ENCODE data around the gene KLHL35. TPM values are rescaled to one million over a fixed set of nuclear protein-coding genes. Genes with fewer than 3 reads are reported as not detected.
A peak's percentile ranks its signal among the peaks of the same experiment; 100 is the strongest.

Gene KLHL35
- total and polyA plus RNA-seq, 5 donors from 2014 or later: 0.31 to 0.78 (median 0.48) TPM; not detected in 1

GRCh38 chr11:75435571-75435925 is 2.5 kb upstream of the KLHL35 start:
- Mint-ChIP-seq H3K27me3 (peaks cover 23% of the 10 kb centered on the region), H3K4me3 (no peak overlapping the region), H3K36me3 (peaks cover 18% of the 10 kb centered on the region), H3K9me3 (peaks cover 0 to 2% (median 0%) of the 10 kb centered on the region in 7 donors), H3K4me1 (peaks cover 0 to 14% (median 8%) of the 10 kb centered on the region in 4 donors), H3K27ac (no peak overlapping the region)
- Histone ChIP-seq H3K9me3 (ENCODE audit: control insufficient read depth in 2 of 2, low read length in 2 of 2) (no peaks in the 10 kb centered on the region), H3K27me3 (ENCODE audit: control insufficient read depth, insufficient read depth, low read length) (peaks cover 5% of the 10 kb centered on the region), H3K4me3 (ENCODE audit: low read depth, low read length) (no peak overlapping the region), H3K27ac (ENCODE audit: insufficient read depth, low read length, poor library complexity, severe bottlenecking) (no peak overlapping the region), H3K4me1 (ENCODE audit: control insufficient read depth, insufficient read depth, low read length, poor library complexity, severe bottlenecking) (peaks cover 5% of the 10 kb centered on the region), H3K36me3 (ENCODE audit: control insufficient read depth, insufficient read depth, low read length) (peaks cover 7% of the 10 kb centered on the region)
- no peak for ATAC-seq (ENCODE audit: low read depth in 2 of 2)
- DNase-seq: no peak

- Histone ChIP-seq H3K4me3 (ENCODE audit: low read depth, low read length) (no peak overlapping the region), H3K27ac (ENCODE audit: insufficient read depth, low read length, poor library complexity, severe bottlenecking) (no peak overlapping the region), H3K36me3 (ENCODE audit: control insufficient read depth, insufficient read depth, low read length) (peaks cover 7% of the 10 kb centered on the region), H3K9me3 (ENCODE audit: control insufficient read depth in 2 of 2, low read length in 2 of 2) (no peaks in the 10 kb centered on the region), H3K4me1 (ENCODE audit: control insufficient read depth, insufficient read depth, low read length, poor library complexity, severe bottlenecking) (peaks cover 8% of the 10 kb centered on the region), H3K27me3 (ENCODE audit: control insufficient read depth, insufficient read depth, low read length) (peaks cover 5% of the 10 kb centered on the region)
- peaks cover 0 to 2% (median 0%) of the 10 kb centered on the region in 7 donors for H3K9me3 Mint-ChIP-seq
- ATAC-seq (ENCODE audit: low read depth in 2 of 2) (no peak), DNase-seq (no peak)
- H3K36me3 Mint-ChIP-seq: peaks cover 18% of the 10 kb centered on the region
- peaks cover 25% of the 10 kb centered on the region for H3K27me3 Mint-ChIP-seq
- no peak overlapping the region for H3K27ac Mint-ChIP-seq
- H3K4me3 Mint-ChIP-seq: no peak overlapping the region
- H3K4me1 Mint-ChIP-seq: peaks cover 0 to 15% (median 9%) of the 10 kb centered on the region in 4 donors
Measured at GRCh38 chr11:75434886-75435570, 2.0 kb upstream of the KLHL35 start.

GRCh38 chr11:75434051-75434450 is 1.0 kb upstream of the KLHL35 start:
- Mint-ChIP-seq H3K4me3 (no peak overlapping the region), H3K36me3 (peaks cover 18% of the 10 kb centered on the region), H3K9me3 (peaks cover 0 to 4% (median 2%) of the 10 kb centered on the region in 7 donors), H3K27me3 (peaks cover 29% of the 10 kb centered on the region), H3K27ac (no peak overlapping the region), H3K4me1 (peaks cover 0 to 20% (median 13%) of the 10 kb centered on the region in 4 donors)
- Histone ChIP-seq H3K27me3 (ENCODE audit: control insufficient read depth, insufficient read depth, low read length) (peaks cover 8% of the 10 kb centered on the region), H3K9me3 (ENCODE audit: control insufficient read depth in 2 of 2, low read length in 2 of 2) (peaks cover 0 to 6% of the 10 kb centered on the region in 2 experiments), H3K36me3 (ENCODE audit: control insufficient read depth, insufficient read depth, low read length) (peaks cover 7% of the 10 kb centered on the region), H3K4me1 (ENCODE audit: control insufficient read depth, insufficient read depth, low read length, poor library complexity, severe bottlenecking) (peaks cover 12% of the 10 kb centered on the region), H3K4me3 (ENCODE audit: low read depth, low read length) (no peak overlapping the region), H3K27ac (ENCODE audit: insufficient read depth, low read length, poor library complexity, severe bottlenecking) (no peak overlapping the region)
- no peak for DNase-seq
- no peak for ATAC-seq (ENCODE audit: low read depth in 2 of 2)

GRCh38 chr11:75433443-75433842 is 440 bp upstream of the KLHL35 start:
- H3K27ac ChIP-seq (ENCODE audit: insufficient read depth, low read length, poor library complexity, severe bottlenecking): no peak overlapping the region
- peaks cover 0 to 25% (median 14%) of the 10 kb centered on the region in 4 donors for H3K4me1 Mint-ChIP-seq
- no peak overlapping the region for H3K27ac Mint-ChIP-seq
- peaks cover 0 to 7% of the 10 kb centered on the region in 2 experiments for H3K9me3 ChIP-seq (ENCODE audit: control insufficient read depth in 2 of 2, low read length in 2 of 2)
- ATAC-seq (ENCODE audit: low read depth in 2 of 2) (no peak), DNase-seq (no peak)
- peaks cover 12% of the 10 kb centered on the region for H3K4me1 ChIP-seq (ENCODE audit: control insufficient read depth, insufficient read depth, low read length, poor library complexity, severe bottlenecking)
- peaks cover 12% of the 10 kb centered on the region for H3K27me3 ChIP-seq (ENCODE audit: control insufficient read depth, insufficient read depth, low read length)
- peaks cover 7% of the 10 kb centered on the region for H3K36me3 ChIP-seq (ENCODE audit: control insufficient read depth, insufficient read depth, low read length)
- H3K4me3 ChIP-seq (ENCODE audit: low read depth, low read length): no peak overlapping the region
- peaks cover 35% of the 10 kb centered on the region for H3K27me3 Mint-ChIP-seq
- H3K9me3 Mint-ChIP-seq: peaks cover 0 to 4% (median 2%) of the 10 kb centered on the region in 7 donors
- H3K36me3 Mint-ChIP-seq: peaks cover 13% of the 10 kb centered on the region
- H3K4me3 Mint-ChIP-seq: peak overlapping the region in 1 of 4 donors; percentile 77

GRCh38 chr11:75431533-75432525 is 1.2 kb downstream of the KLHL35 start:
- Histone ChIP-seq H3K4me3 (ENCODE audit: low read depth, low read length) (no peak overlapping the region), H3K27ac (ENCODE audit: insufficient read depth, low read length, poor library complexity, severe bottlenecking) (no peak overlapping the region), H3K9me3 (ENCODE audit: control insufficient read depth in 2 of 2, low read length in 2 of 2) (peaks cover 0 to 7% of the 10 kb centered on the region in 2 experiments), H3K4me1 (ENCODE audit: control insufficient read depth, insufficient read depth, low read length, poor library complexity, severe bottlenecking) (peaks cover 12% of the 10 kb centered on the region), H3K36me3 (ENCODE audit: control insufficient read depth, insufficient read depth, low read length) (peaks cover 7% of the 10 kb centered on the region), H3K27me3 (ENCODE audit: control insufficient read depth, insufficient read depth, low read length) (peaks cover 12% of the 10 kb centered on the region)
- ATAC-seq (ENCODE audit: low read depth in 2 of 2) (no peak), DNase-seq (no peak)
- Mint-ChIP-seq H3K4me3 (peak overlapping the region; percentile 81 to 90 (median 87)), H3K4me1 (peaks cover 0 to 29% (median 17%) of the 10 kb centered on the region in 4 donors), H3K36me3 (peaks cover 12% of the 10 kb centered on the region), H3K27ac (no peak overlapping the region), H3K9me3 (peaks cover 0 to 4% (median 2%) of the 10 kb centered on the region in 7 donors), H3K27me3 (peaks cover 45% of the 10 kb centered on the region)

- peaks cover 0 to 4% (median 2%) of the 10 kb centered on the region in 7 donors for H3K9me3 Mint-ChIP-seq
- H3K4me1 Mint-ChIP-seq: peaks cover 0 to 29% (median 17%) of the 10 kb centered on the region in 4 donors
- Histone ChIP-seq H3K9me3 (ENCODE audit: control insufficient read depth in 2 of 2, low read length in 2 of 2) (peaks cover 0 to 7% of the 10 kb centered on the region in 2 experiments), H3K4me1 (ENCODE audit: control insufficient read depth, insufficient read depth, low read length, poor library complexity, severe bottlenecking) (peaks cover 12% of the 10 kb centered on the region), H3K27me3 (ENCODE audit: control insufficient read depth, insufficient read depth, low read length) (peaks cover 12% of the 10 kb centered on the region), H3K36me3 (ENCODE audit: control insufficient read depth, insufficient read depth, low read length) (peaks cover 7% of the 10 kb centered on the region), H3K27ac (ENCODE audit: insufficient read depth, low read length, poor library complexity, severe bottlenecking) (no peak overlapping the region), H3K4me3 (ENCODE audit: low read depth, low read length) (peak overlapping the region; percentile 44)
- peak overlapping the region in 2 of 3 donors; percentile 65 for H3K27ac Mint-ChIP-seq
- no peak for ATAC-seq (ENCODE audit: low read depth in 2 of 2)
- H3K36me3 Mint-ChIP-seq: peaks cover 7% of the 10 kb centered on the region
- H3K4me3 Mint-ChIP-seq: peak overlapping the region; percentile 81 to 90 (median 87)
- no peak for DNase-seq
- H3K27me3 Mint-ChIP-seq: peaks cover 47% of the 10 kb centered on the region
Measured at GRCh38 chr11:75430714-75431532, 2.1 kb downstream of the KLHL35 start.

Data from CD4-positive, CD25-positive, alpha-beta regulatory T cell (primary cell).